B cell (primary cell): Measurements from ENCODE around the gene LIMS2.

Experiments used
- CTCF ChIP-seq: fragments of 200-600 bp; IDR thresholded peaks from one replicate; pipeline ENCODE4 v1.8.0; 2022; ENCODE audit warnings: antibody characterized with exemption, mild to moderate bottlenecking
- EZH2 ChIP-seq: IDR thresholded peaks from 2 replicates; pipeline ENCODE4 v1.6.1; 2012; ENCODE audit warnings: borderline replicate concordance, low read depth, mild to moderate bottlenecking, moderate library complexity, low read length; ENCODE audit not compliant: insufficient read depth, poor library complexity, severe bottlenecking

- no peak for TF ChIP-seq CTCF
- no peak for TF ChIP-seq EZH2
Measured at GRCh38 chr2:127623388-127624319, 51.7 kb downstream of the LIMS2 start.
